HG03066 (cell line): ENCODE measurements around the gene SEC24C.

Experiments
- ATAC-seq: cut with Tn5 transposase; IDR thresholded peaks from one replicate; pipeline ENCODE4 v1.9.1; 2021; ENCODE audit warnings: low read depth; ENCODE audit not compliant: unreplicated experiment

The SEC24C gene

GRCh38 chr10:73808021-73808815 is 64.0 kb downstream of the SEC24C start:
- no peak for ATAC-seq

GRCh38 chr10:73809061-73809818 is 65.1 kb downstream of the SEC24C start:
- no peak for ATAC-seq

- ATAC-seq, result no peak
Measured at GRCh38 chr10:73810358-73810734, 66.2 kb downstream of the SEC24C start.

GRCh38 chr10:73810735-73811465 is 66.7 kb downstream of the SEC24C start:
- ATAC-seq, result peak; percentile 43

- ATAC-seq, result no peak
Measured at GRCh38 chr10:73812657-73813056, 68.5 kb downstream of the SEC24C start.

- no peak for ATAC-seq
Measured at GRCh38 chr10:73813333-73813732, 69.2 kb downstream of the SEC24C start.

GRCh38 chr10:73814276-73814895 is 70.2 kb downstream of the SEC24C start:
- no peak for ATAC-seq

- no peak for ATAC-seq
Measured at GRCh38 chr10:73814896-73815718, 70.9 kb downstream of the SEC24C start.

- no peak for ATAC-seq
Measured at GRCh38 chr10:73815719-73816030, 71.5 kb downstream of the SEC24C start.

GRCh38 chr10:73816917-73817729 is 73.0 kb downstream of the SEC24C start:
- no peak for ATAC-seq

GRCh38 chr10:73817826-73818225 is 73.7 kb downstream of the SEC24C start:
- ATAC-seq, result no peak

GRCh38 chr10:73818402-73818801 is 74.2 kb downstream of the SEC24C start:
- ATAC-seq, result no peak

GRCh38 chr10:73819081-73819480 is 74.9 kb downstream of the SEC24C start:
- ATAC-seq, result no peak

GRCh38 chr10:73819513-73820093 is 75.4 kb downstream of the SEC24C start:
- no peak for ATAC-seq
